TTC549 (cell line): ENCODE data around the gene CBX2.
"Not testable (repeated sequence)": the region's sequence is repeated elsewhere in the genome, so short reads cannot be mapped to it uniquely, and the experiment has no call there.

ENCODE experiments used
- FAIRE-seq: peaks from 2 replicates; lab custom pipeline; 2012; peaks lifted over from hg19 to GRCh38; lab: Jason Lieb, UNC

Gene CBX2

GRCh38 chr17:79743614-79744013 is 34.3 kb upstream of the CBX2 start:
- no peak for FAIRE-seq

DNA sequence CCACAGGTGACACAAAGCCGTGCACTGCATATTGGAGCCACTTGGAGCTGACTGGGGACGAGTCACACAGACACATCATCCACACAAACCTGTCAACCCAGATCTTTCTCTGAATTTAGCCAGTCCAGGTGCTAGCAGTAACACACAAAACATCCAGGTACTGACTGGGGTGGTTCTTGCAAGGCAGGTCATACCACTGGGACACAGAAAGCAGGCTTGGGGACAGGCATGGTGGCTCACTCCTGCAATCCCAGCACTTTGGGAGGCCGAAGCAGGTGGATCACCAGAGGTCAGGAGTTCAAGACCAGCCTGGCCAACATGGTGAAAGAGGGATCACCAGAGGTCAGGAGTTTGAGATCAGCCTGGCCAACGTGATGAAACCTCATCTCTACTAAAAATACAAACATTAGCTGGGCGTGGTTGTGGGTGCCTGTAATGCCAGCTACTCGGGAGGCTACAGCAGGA is 32.3 kb upstream of the CBX2 start:
- FAIRE-seq: no peak

DNA sequence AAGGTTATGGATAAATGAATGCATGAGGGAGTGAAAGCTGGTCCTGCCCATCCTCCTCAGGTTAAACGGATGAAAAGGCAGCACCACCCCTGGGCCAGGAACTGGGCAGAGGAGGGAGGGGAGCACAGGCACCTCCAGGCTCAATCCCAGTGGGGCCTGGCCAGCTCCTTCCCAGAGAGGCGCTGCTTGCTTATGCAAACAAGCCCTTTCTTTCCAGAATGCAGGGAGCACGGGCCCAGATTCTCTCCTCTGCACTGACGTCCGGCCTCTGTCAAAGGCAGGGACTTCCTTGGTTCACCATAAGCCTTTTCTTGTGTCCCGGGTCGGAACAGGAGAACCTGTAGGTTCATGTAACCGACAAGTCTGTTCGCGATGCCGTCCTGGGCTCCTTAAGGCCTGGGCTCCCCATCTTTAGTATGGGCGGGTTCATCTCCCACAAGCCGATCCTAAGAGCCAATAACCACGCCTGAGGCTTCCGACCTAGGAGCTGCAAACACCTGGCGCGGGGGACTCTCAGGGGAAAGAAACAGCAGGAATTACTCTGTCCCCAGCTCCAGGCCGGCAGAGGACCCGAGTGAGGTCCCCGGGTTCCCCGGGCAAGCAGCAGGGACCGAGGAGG is 30.9 kb upstream of the CBX2 start:
- no peak for FAIRE-seq

DNA sequence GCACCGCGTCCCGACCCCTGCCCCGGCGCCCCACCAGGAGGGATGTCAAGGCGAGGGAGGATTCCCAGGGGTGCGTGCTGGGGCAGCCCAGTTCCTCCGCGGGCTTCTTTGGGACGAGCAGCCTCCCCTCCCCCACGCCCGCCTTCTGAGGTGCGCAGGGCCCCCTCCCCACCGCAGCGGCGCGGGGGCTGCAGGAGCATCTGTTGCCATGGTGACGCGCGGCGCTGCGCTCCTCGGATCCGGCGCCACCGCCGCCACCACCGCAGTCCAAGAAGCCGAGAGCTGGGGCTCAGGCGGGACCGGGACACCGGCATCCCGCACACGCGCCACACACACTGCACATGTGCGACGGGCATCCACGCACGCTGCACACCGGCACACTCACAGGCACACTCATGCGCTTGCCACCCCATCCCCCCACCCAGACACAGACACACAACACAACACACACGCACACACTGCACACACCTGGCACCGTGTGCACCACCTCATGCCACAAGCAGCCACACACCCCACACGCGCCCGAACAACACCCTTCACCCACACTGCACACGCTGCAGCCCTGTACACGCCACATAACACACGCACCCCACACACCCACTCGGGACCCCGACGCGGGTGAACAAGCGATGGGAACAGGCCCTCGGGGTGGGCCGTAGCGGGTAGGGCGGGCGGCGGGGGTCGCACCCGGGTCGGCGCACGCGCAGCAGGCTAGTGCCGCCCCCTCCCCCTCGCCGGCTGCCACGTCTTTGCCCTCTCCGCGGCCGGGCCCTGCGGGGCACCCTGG is 30.2 kb upstream of the CBX2 start:
- FAIRE-seq: no peak

DNA sequence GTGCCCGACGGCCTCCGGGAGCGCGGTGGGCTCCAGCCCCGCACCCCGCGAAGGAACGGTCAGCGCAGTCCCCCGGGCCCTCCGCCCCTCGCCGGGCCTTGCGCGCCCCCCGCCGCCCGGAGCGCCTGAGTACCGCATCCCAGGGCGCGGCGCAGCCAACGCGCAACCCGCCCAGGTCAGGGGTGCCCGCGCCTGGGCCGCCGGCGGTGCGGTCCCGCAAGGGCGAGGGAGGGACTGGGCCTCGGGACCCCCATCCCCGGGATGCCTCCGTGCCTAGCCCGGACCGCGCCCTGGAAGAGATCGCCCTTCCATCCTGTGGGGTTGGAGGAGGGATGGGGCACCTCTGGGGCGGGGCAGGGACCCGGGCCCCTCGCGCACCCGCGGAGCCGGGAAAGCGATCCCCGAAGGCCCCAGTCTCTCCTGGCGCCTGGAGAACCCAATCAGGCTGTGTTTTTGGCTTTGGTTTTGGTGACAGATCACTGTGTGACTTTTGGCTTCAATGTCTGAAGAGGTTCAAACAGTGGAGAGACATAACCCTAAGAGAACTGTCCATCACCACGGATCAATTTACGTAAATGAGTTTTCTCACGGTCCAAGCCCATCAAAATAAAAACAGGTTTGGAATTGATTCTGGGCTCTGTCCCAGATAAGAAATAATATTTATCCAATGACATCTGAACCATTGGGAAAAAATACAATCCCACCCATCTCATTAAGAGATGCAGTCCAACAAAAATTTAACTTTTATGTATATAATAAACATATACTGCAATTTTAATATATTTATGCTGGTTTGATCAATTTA is 29.5 kb upstream of the CBX2 start:
- no peak for FAIRE-seq

- FAIRE-seq: no peak
These were observed 28.7 kb upstream of the CBX2 start for GRCh38 chr17:79749156-79749815.

GRCh38 chr17:79749958-79750357 is 28.0 kb upstream of the CBX2 start:
- no peak for FAIRE-seq

- no peak for FAIRE-seq
These were observed 27.1 kb upstream of the CBX2 start for GRCh38 chr17:79750650-79751545.

DNA sequence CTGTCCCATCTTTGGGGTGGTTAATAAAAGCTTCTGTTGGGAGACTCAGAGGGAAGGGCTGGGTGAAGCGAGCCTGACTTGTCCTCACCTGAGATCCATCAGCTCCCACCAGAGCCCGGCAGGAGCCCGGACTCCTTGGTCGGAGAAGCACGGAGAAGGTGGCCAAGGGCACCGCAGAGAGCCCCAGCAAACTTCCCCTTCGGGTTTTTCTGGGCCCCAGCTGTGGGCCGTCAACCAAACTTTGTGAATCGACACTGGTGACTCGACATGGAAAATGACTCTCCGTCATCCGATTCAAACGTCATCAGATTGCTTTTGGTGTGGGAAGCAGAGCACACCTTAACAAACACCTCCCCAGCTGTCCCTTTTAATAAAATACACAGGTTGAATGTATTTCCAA is 25.8 kb upstream of the CBX2 start:
- no peak for FAIRE-seq

DNA sequence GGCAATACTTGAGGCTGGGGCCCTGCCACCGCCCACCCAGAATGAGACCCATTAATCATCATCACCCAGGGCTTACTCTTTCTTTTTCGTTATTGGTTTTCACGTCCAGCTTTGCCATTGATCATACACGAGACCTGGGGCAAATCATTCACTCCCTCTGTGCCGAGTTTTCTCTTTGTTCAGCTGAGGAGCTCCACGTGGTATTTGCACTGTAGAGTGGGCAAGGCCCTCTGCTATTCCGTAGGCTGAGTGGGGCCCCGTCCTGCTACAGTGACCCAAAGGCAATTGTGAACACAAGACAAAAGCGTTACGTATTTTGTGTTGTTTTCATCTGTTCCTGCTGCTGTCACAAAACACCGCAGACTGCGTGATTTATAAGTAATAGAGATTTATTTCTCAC is 23.6 kb upstream of the CBX2 start:
- FAIRE-seq: no peak

DNA sequence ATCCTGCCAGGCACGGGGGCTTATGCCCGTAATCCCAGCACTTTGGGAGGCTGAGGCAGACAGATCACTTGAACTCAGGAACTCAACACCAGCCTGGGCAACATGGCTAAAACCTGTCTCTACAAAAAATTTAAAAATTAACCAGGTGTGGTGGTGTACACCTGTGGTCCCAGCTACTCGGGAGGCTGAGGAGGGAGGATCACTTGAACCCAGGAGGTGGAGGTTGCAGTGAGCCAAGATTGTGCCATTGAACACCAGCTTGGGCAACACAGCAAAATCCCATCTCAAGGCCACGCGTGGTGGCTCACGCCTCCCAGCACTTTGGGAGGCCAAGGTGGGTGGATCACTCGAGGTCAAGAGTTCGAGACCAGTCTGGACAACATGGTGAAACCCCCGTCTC is 23.0 kb upstream of the CBX2 start:
- not testable (repeated sequence) for FAIRE-seq

GRCh38 chr17:79755591-79755990 is 22.4 kb upstream of the CBX2 start:
- no peak for FAIRE-seq

DNA sequence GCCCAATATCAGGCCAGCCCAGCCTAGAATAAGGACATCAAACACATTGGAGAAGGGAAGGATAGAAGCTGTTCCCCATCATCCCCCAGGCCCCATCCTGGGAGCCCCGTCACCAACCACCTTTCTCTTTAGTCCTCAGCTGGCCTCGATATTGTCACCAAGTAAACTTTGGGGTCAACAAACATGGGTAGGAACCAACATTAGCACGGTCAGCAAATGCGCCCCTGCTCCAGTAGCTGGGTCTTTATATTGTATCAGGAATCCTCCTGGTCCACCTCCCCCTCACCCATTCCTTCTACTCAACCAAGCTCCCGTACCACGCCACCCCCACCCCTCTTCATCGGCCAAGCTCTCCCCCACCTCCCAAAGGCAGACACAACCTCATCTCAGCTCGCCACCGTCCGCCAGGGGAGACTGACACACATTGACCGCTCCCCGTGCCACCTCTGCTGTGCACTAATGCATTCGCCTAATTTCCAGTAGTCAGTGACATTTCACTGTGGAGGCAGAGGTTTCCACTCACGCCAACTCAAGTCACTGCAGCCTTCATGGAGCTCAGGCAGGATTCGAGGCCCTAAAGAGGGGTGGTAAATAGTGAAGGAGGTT is 20.7 kb upstream of the CBX2 start:
- FAIRE-seq: no peak

DNA sequence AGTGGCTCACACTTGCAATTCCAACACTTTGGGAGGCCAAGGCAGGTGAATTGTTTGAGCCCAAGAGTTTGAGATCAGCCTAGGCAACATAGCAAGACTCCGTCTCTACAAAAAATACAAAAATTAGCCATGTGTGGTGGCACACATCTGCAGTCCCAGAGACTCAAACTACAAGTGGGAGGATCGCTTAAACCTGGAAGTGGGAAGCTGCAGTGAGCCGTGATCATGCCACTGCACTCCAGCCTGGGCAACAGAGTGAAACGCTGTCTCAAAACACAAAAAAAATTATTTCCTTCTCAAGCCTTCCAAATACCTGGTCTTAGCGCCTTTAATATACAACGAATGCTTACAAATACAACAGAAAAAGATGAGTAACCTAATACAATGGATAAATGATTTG is 19.7 kb upstream of the CBX2 start:
- FAIRE-seq: no peak

- FAIRE-seq: no peak
These were observed 17.6 kb upstream of the CBX2 start for GRCh38 chr17:79760197-79760906.

DNA sequence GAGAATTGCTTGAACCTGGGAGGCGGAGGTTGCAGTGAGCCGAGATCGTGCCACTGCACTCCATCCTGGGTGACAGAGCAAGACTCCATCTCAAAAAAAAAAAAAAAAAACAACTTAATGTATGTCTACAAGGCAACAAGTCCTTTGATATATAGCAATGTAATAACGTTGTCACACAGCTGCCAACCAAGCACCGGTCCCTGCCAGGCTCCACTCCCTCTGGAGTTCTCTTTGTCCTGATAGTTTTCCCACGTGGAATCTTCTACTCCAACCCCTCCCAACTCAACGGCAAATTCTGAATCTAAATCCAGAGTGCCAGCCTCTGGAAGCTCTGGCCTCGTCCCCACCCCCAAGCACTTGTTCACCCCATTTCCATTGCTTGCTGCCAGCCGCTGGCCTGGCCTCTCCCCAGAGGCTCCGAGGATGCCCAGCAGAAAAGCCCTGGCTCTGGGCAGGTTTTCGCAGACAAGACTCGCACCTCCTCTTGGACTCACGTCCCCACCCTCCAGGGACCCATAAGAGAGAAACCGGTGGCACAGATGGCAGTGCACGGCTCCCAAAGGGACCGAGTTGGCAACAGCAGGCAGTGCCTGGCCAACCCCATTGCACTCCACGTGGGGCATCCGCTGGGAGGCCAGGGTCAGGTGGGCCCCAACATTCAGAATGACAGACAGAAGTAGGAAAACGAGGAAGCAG is 15.9 kb upstream of the CBX2 start:
- no peak for FAIRE-seq

DNA sequence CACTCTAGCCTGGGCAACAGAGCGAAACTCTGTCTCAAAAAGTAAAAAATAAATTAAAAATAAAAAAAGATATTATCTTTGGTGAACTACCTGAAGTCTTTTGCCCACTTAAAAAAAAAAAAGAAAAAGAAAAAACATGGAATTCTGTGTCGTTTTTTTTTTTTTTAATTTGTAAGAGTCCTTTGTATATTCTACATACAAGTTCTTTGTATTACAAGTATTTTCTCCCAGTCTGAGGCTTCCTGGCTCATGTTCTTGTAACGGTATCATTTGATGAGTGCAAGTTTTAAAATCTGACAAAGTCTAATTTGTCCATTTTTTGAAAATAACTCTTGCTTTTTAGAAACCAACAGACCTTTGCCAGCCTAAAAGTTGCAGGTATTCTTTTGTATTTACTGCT is 12.2 kb upstream of the CBX2 start:
- FAIRE-seq: no peak

- no peak for FAIRE-seq
These were observed 8.1 kb upstream of the CBX2 start for GRCh38 chr17:79769570-79770506.

DNA sequence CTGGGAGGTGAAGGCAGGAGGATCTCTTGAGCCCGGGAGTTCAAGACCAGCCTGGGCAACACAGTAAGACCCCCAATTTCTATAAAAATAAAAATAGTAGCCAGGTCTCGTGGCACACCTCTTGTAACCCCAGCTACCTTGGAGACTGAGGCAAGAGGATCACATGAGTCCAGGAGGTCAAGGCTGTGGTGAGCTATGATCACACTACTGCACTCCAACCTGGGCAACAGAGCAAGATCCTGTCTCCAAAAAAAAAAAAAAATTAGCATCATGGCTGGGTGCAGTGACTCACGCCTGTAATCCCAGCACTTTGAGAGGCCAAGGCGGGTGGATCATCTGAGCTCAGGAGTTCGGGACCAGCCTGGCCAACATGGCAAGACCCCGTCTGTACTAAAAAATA is 6.7 kb upstream of the CBX2 start:
- FAIRE-seq: no peak
